HG02981 (cell line): ENCODE measurements around the gene TSEN15.

ENCODE experiments used
- ATAC-seq: cut with Tn5 transposase; IDR thresholded peaks from one replicate; pipeline ENCODE4 v1.9.1; 2021; ENCODE audit warnings: mild to moderate bottlenecking, moderate library complexity; ENCODE audit not compliant: unreplicated experiment

The TSEN15 gene

GRCh38 chr1:184052194-184052559 lies 647 bp downstream of the TSEN15 start:
- ATAC-seq, result no peak

GRCh38 chr1:184052750-184053149 lies 1.2 kb downstream of the TSEN15 start:
- no peak for ATAC-seq

GRCh38 chr1:184053881-184054280 lies 2.4 kb downstream of the TSEN15 start:
- no peak for ATAC-seq

- no peak for ATAC-seq
Observed at GRCh38 chr1:184056921-184057555, 5.5 kb downstream of the TSEN15 start.

- ATAC-seq, result no peak
Observed at GRCh38 chr1:184059887-184060286, 8.4 kb downstream of the TSEN15 start.

- ATAC-seq, result no peak
Observed at GRCh38 chr1:184060316-184060715, 8.8 kb downstream of the TSEN15 start.

- ATAC-seq, result no peak
Observed at GRCh38 chr1:184061396-184062003, 10.0 kb downstream of the TSEN15 start.

GRCh38 chr1:184062640-184063286 lies 11.2 kb downstream of the TSEN15 start:
- no peak for ATAC-seq

- ATAC-seq, result no peak
Observed at GRCh38 chr1:184065559-184065958, 14.0 kb downstream of the TSEN15 start.

GRCh38 chr1:184068354-184068753 lies 16.8 kb downstream of the TSEN15 start:
- no peak for ATAC-seq

- ATAC-seq, result no peak
Observed at GRCh38 chr1:184069675-184070074, 18.1 kb downstream of the TSEN15 start.

GRCh38 chr1:184072376-184072775 lies 20.8 kb downstream of the TSEN15 start:
- no peak for ATAC-seq

- no peak for ATAC-seq
Observed at GRCh38 chr1:184074383-184074782, 22.9 kb downstream of the TSEN15 start.

- peak; percentile 48 for ATAC-seq
Observed at GRCh38 chr1:184075055-184076029, 23.8 kb downstream of the TSEN15 start.

- ATAC-seq, result no peak
Observed at GRCh38 chr1:184078564-184079249, 27.2 kb downstream of the TSEN15 start.

- ATAC-seq, result no peak
Observed at GRCh38 chr1:184080309-184080708, 28.8 kb downstream of the TSEN15 start.

GRCh38 chr1:184082541-184083415 lies 31.2 kb downstream of the TSEN15 start:
- no peak for ATAC-seq

GRCh38 chr1:184085667-184086066 lies 34.1 kb downstream of the TSEN15 start:
- no peak for ATAC-seq

- ATAC-seq, result no peak
Observed at GRCh38 chr1:184088037-184088436, 36.5 kb downstream of the TSEN15 start.

- ATAC-seq, result no peak
Observed at GRCh38 chr1:184093071-184093470, 41.5 kb downstream of the TSEN15 start.
